GM12801 (cell line): ENCODE data around the gene TSKU.

Experiments
- CTCF ChIP-seq: IDR thresholded peaks from one replicate; pipeline ENCODE4 v1.5.1; 2011; ENCODE audit warnings: control low read depth; ENCODE audit not compliant: insufficient read length; ENCODE audit errors: extremely low read depth

TSKU gene

GRCh38 chr11:76747915-76748860, 35.0 kb upstream of the TSKU start:
- TF ChIP-seq CTCF: no peak

- TF ChIP-seq CTCF: no peak
These were observed 34.2 kb upstream of the TSKU start for GRCh38 chr11:76748948-76749347.

GRCh38 chr11:76750067-76750466, 33.1 kb upstream of the TSKU start:
- no peak for TF ChIP-seq CTCF

GRCh38 chr11:76750746-76751145, 32.4 kb upstream of the TSKU start:
- TF ChIP-seq CTCF: no peak

- no peak for TF ChIP-seq CTCF
These were observed 30.6 kb upstream of the TSKU start for GRCh38 chr11:76752321-76753143.

- no peak for TF ChIP-seq CTCF
These were observed 29.7 kb upstream of the TSKU start for GRCh38 chr11:76753449-76753848.

- no peak for TF ChIP-seq CTCF
These were observed 29.2 kb upstream of the TSKU start for GRCh38 chr11:76753950-76754349.
